SK-N-SH (cell line): ENCODE measurements around the gene FGD2.

Experiments used
- EZH2phosphoT487 ChIP-seq: fragments of 200-600 bp; sonication (generic); IDR thresholded peaks from 2 replicates; pipeline ENCODE4 v1.6.1; 2017; ENCODE audit warnings: low read depth, mixed run types, mild to moderate bottlenecking, antibody characterized with exemption, moderate library complexity, borderline replicate concordance
- GABPA ChIP-seq: IDR thresholded peaks from 2 replicates; pipeline ENCODE4 v1.4.0; 2012; ENCODE audit warnings: low read depth, mild to moderate bottlenecking
- RAD21 ChIP-seq: IDR thresholded peaks from 2 replicates; pipeline ENCODE4 v1.6.1; 2012; ENCODE audit warnings: mild to moderate bottlenecking, low read length
- TF ChIP-seq, protein P1 (sequence below): fragments of 200-600 bp; sonication (generic); IDR thresholded peaks from 2 replicates; pipeline ENCODE4 v1.6.1; 2017; ENCODE audit warnings: antibody characterized with exemption, mild to moderate bottlenecking, moderate library complexity
- TF ChIP-seq, protein P2 (sequence below): fragments of 150-350 bp; IDR thresholded peaks from 2 replicates; pipeline ENCODE4 v1.6.1; 2017; ENCODE audit warnings: antibody characterized with exemption, low read length, low read depth, borderline replicate concordance

DNA sequence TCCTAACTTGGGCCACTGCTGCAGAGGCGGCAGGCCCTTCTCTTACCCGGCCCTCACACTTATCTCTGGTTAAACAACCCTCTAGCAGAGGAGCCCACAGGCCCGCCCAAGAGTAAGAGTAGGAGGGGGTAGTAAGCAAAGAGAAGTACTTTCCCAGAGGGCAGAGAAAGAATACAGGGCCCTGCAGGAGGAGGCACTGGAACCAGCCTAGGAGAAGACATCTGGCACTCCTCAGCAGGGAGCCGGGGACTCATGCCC is 29.5 kb upstream of the FGD2 start:
- TF ChIP-seq EZH2phosphoT487 (no peak), RAD21 (no peak), GABPA (no peak)
- TF ChIP-seq, protein P1, sequence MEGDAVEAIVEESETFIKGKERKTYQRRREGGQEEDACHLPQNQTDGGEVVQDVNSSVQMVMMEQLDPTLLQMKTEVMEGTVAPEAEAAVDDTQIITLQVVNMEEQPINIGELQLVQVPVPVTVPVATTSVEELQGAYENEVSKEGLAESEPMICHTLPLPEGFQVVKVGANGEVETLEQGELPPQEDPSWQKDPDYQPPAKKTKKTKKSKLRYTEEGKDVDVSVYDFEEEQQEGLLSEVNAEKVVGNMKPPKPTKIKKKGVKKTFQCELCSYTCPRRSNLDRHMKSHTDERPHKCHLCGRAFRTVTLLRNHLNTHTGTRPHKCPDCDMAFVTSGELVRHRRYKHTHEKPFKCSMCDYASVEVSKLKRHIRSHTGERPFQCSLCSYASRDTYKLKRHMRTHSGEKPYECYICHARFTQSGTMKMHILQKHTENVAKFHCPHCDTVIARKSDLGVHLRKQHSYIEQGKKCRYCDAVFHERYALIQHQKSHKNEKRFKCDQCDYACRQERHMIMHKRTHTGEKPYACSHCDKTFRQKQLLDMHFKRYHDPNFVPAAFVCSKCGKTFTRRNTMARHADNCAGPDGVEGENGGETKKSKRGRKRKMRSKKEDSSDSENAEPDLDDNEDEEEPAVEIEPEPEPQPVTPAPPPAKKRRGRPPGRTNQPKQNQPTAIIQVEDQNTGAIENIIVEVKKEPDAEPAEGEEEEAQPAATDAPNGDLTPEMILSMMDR = no peak
- TF ChIP-seq, protein P2, sequence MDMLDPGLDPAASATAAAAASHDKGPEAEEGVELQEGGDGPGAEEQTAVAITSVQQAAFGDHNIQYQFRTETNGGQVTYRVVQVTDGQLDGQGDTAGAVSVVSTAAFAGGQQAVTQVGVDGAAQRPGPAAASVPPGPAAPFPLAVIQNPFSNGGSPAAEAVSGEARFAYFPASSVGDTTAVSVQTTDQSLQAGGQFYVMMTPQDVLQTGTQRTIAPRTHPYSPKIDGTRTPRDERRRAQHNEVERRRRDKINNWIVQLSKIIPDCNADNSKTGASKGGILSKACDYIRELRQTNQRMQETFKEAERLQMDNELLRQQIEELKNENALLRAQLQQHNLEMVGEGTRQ = no peak
